H9 (cell line): Measurements from ENCODE around the gene ATP1B2. TPM values are rescaled to one million over a fixed set of nuclear protein-coding genes. Genes with fewer than 3 reads are reported as not detected.

Experiments
- DNase-seq: peaks from one replicate; pipeline ENCODE4 v3.0.0-alpha.2; 2017
- H2AFZ ChIP-seq: one replicate; pipeline ENCODE4 v1.6.1; 2013; ENCODE audit warnings: mild to moderate bottlenecking, low read length, control low read depth, moderate library complexity
- H2AK5ac ChIP-seq: 2 replicates; pipeline ENCODE4 v1.6.1; 2013; ENCODE audit warnings: low read length, control low read depth, mixed read lengths; ENCODE audit not compliant: insufficient read length
- H2BK120ac ChIP-seq: one replicate; pipeline ENCODE4 v1.6.1; 2013; ENCODE audit warnings: low read depth, mild to moderate bottlenecking, low read length, control low read depth, inconsistent platforms; ENCODE audit not compliant: poor library complexity, severe bottlenecking
- H2BK12ac ChIP-seq: 2 replicates; pipeline ENCODE4 v1.6.1; 2013; ENCODE audit warnings: low read length, control low read depth, mixed read lengths, low read depth; ENCODE audit not compliant: insufficient read length
- H2BK15ac ChIP-seq: 2 replicates; pipeline ENCODE4 v1.6.1; 2013; ENCODE audit warnings: low read depth, low read length, control low read depth
- H2BK20ac ChIP-seq: one replicate; pipeline ENCODE4 v1.6.1; 2013; ENCODE audit warnings: low read depth, mild to moderate bottlenecking, low read length, control low read depth, inconsistent platforms; ENCODE audit not compliant: poor library complexity, severe bottlenecking
- H2BK5ac ChIP-seq: 2 replicates; pipeline ENCODE4 v1.6.1; 2013; ENCODE audit warnings: low read length, control low read depth, mixed read lengths; ENCODE audit not compliant: insufficient read length
- H3K14ac ChIP-seq: 2 replicates; pipeline ENCODE4 v1.6.1; 2013; ENCODE audit warnings: low read length, control low read depth; ENCODE audit not compliant: insufficient read depth
- H3K18ac ChIP-seq: 2 replicates; pipeline ENCODE4 v1.6.1; 2013; ENCODE audit warnings: low read depth, mild to moderate bottlenecking, mixed read lengths, low read length, control low read depth; ENCODE audit not compliant: insufficient read length
- H3K23ac ChIP-seq: 2 replicates; pipeline ENCODE4 v1.6.1; 2013; ENCODE audit warnings: low read length, control low read depth, mixed read lengths, low read depth; ENCODE audit not compliant: insufficient read length
- H3K23me2 ChIP-seq: 2 replicates; pipeline ENCODE4 v1.6.1; 2013; ENCODE audit warnings: low read depth, mild to moderate bottlenecking, mixed read lengths, low read length, control low read depth; ENCODE audit not compliant: insufficient read length, poor library complexity, severe bottlenecking
- H3K27ac ChIP-seq: 2 replicates; pipeline ENCODE4 v1.5.1; 2013; ENCODE audit warnings: low read length, control low read depth, mixed read lengths, low read depth; ENCODE audit not compliant: insufficient read length
- H3K27me3 ChIP-seq: 2 replicates; pipeline ENCODE4 v1.6.1; 2013; ENCODE audit warnings: low read length, control low read depth, inconsistent platforms; ENCODE audit not compliant: insufficient read depth
- H3K4ac ChIP-seq: 2 replicates; pipeline ENCODE4 v1.6.1; 2013; ENCODE audit warnings: low read depth, mild to moderate bottlenecking, control low read depth, inconsistent platforms, low read length, moderate library complexity
- H3K4me1 ChIP-seq: 2 replicates; pipeline ENCODE4 v1.6.1; 2013; ENCODE audit warnings: low read length, control low read depth, inconsistent platforms; ENCODE audit not compliant: insufficient read depth
- H3K4me2 ChIP-seq: 2 replicates; pipeline ENCODE4 v1.6.1; 2013; ENCODE audit warnings: low read length, control low read depth, mixed read lengths; ENCODE audit not compliant: insufficient read length, insufficient read depth
- H3K56ac ChIP-seq: 2 replicates; pipeline ENCODE4 v1.6.1; 2013; ENCODE audit warnings: low read depth, mild to moderate bottlenecking, mixed read lengths, low read length, control low read depth; ENCODE audit not compliant: insufficient read length
- H3K79me1 ChIP-seq: 2 replicates; pipeline ENCODE4 v1.6.1; 2013; ENCODE audit warnings: low read depth, mild to moderate bottlenecking, moderate library complexity, low read length, control low read depth, inconsistent platforms; ENCODE audit not compliant: insufficient read depth, poor library complexity, severe bottlenecking
- H3K79me2 ChIP-seq: 2 replicates; pipeline ENCODE4 v1.6.1; 2013; ENCODE audit warnings: low read length, control low read depth, inconsistent platforms; ENCODE audit not compliant: insufficient read depth
- H3K9ac ChIP-seq: 2 replicates; pipeline ENCODE4 v1.6.1; 2013; ENCODE audit warnings: low read length, control low read depth, mixed read lengths; ENCODE audit not compliant: insufficient read length; ENCODE audit errors: extremely low read depth
- H3K9me3 ChIP-seq: one replicate; pipeline ENCODE4 v1.6.1; 2013; ENCODE audit warnings: low read depth, low read length, inconsistent platforms; ENCODE audit not compliant: control insufficient read depth
- H3T11ph ChIP-seq: one replicate; pipeline ENCODE4 v1.6.1; 2013; ENCODE audit warnings: mild to moderate bottlenecking, low read length, control low read depth, inconsistent platforms
- H4K20me1 ChIP-seq: one replicate; pipeline ENCODE4 v1.6.1; 2013; ENCODE audit not compliant: control insufficient read depth, insufficient read length, insufficient read depth
- H4K5ac ChIP-seq: 2 replicates; pipeline ENCODE4 v1.6.1; 2013; ENCODE audit warnings: low read depth, mild to moderate bottlenecking, mixed read lengths, low read length, control low read depth; ENCODE audit not compliant: insufficient read length
- H4K8ac ChIP-seq: replicated peaks from 2 replicates; pipeline ENCODE4 v1.6.1; 2013; ENCODE audit warnings: low read length, control low read depth, mixed read lengths, low read depth; ENCODE audit not compliant: insufficient read length
- H4K91ac ChIP-seq: 2 replicates; pipeline ENCODE4 v1.6.1; 2013; ENCODE audit warnings: low read depth, mild to moderate bottlenecking, moderate library complexity, mixed read lengths, low read length, control low read depth; ENCODE audit not compliant: insufficient read length
- H3K27ac Mint-ChIP-seq, 3 experiments: 2 replicates in 2 of 3; 3 replicates in 1 of 3; pipeline ENCODE4 v1.8.0; 2020 to 2021; ENCODE audit warnings: mixed read lengths in 3 of 3, mild to moderate bottlenecking in 1 of 3, moderate library complexity in 1 of 3
- H3K27me3 Mint-ChIP-seq: 2 replicates; pipeline ENCODE4 v1.8.0; 2021; ENCODE audit warnings: low read depth, mild to moderate bottlenecking, moderate library complexity, mixed read lengths
- H3K36me3 Mint-ChIP-seq, 3 experiments: 2 replicates in 2 of 3; 3 replicates in 1 of 3; pipeline ENCODE4 v1.8.0; 2020 to 2021; ENCODE audit warnings: low read depth in 3 of 3, mixed read lengths in 3 of 3; ENCODE audit not compliant: insufficient read depth in 1 of 3
- H3K4me1 Mint-ChIP-seq, 2 experiments: 2 replicates each; pipeline ENCODE4 v1.8.0; 2020; ENCODE audit warnings: mixed read lengths in 2 of 2
- H3K4me3 Mint-ChIP-seq, 2 experiments: 2 replicates in 1 of 2; 3 replicates in 1 of 2; pipeline ENCODE4 v1.8.0; 2020 to 2021; ENCODE audit warnings: mild to moderate bottlenecking in 2 of 2, mixed read lengths in 2 of 2, moderate library complexity in 1 of 2
- H3K9me3 Mint-ChIP-seq, 2 experiments: 2 replicates in 1 of 2; 3 replicates in 1 of 2; pipeline ENCODE4 v1.8.0; 2020; ENCODE audit warnings: mild to moderate bottlenecking in 2 of 2, mixed read lengths in 2 of 2, moderate library complexity in 1 of 2
- CTCF ChIP-seq: fragments of 200-600 bp; sonication (generic); conservative IDR thresholded peaks from 3 replicates; pipeline ENCODE4 v1.8.0; 2021; ENCODE audit warnings: antibody characterized with exemption, mild to moderate bottlenecking
- WGBS: extraction: QIAGEN DNeasy Blood & Tissue Kit; methylation state at CpG from one replicate; pipeline ENCODE4 v1.1.7; 2013; ENCODE audit warnings: missing lambda C conversion rate, low lambda C conversion rate, mixed read lengths; ENCODE audit not compliant: insufficient read length; ENCODE audit errors: extremely low coverage; 5-methylcytosine and 5-hydroxymethylcytosine counted together
- total RNA-seq: library from RNA; stranded (reverse); gene quantifications from 2 replicates; pipeline ENCODE4 v1.2.1, GENCODE V29; 2021

ATP1B2 gene
- total RNA-seq, 1 experiment from 2014 or later, result 16.2 TPM

- Histone ChIP-seq H2BK5ac (no peak overlapping the region), H4K8ac (no peak overlapping the region), H3K27ac (no peak overlapping the region), H3K4me2 (peak overlapping the region; percentile 80), H3K79me1 (no peaks in the 10 kb centered on the region), H4K5ac (no peak overlapping the region), H3K23me2 (peaks cover 18% of the 10 kb centered on the region), H2BK20ac (no peak overlapping the region), H3K23ac (no peak overlapping the region), H3K9me3 (no peaks in the 10 kb centered on the region), H2BK120ac (no peak overlapping the region), H4K20me1 (no peaks in the 10 kb centered on the region), H3K18ac (no peak overlapping the region), H2BK15ac (no peak overlapping the region; the same call in 1 of the 2 replicates), H4K91ac (no peak overlapping the region), H2AK5ac (no peak overlapping the region), H2BK12ac (no peak overlapping the region), H3K9ac (peak overlapping the region; percentile 19), H3K79me2 (no peaks in the 10 kb centered on the region), H3K4me1 (no peaks in the 10 kb centered on the region; the same call in 1 of the 2 replicates), H3T11ph (no peak overlapping the region), H2AFZ (no peak overlapping the region), H3K56ac (no peak overlapping the region), H3K14ac (no peak overlapping the region; the same call in 1 of the 2 replicates), H3K27me3 (no peaks in the 10 kb centered on the region; the same call in 1 of the 2 replicates), H3K4ac (no peak overlapping the region)
- Mint-ChIP-seq H3K9me3 (no peaks in the 10 kb centered on the region), H3K36me3 (peaks cover 3 to 16% (median 13%) of the 10 kb centered on the region in 3 experiments; a peak in 6 of 7 replicates), H3K27me3 (peaks cover 31% of the 10 kb centered on the region), H3K4me1 (peaks cover 31 to 35% of the 10 kb centered on the region in 2 experiments), H3K4me3 (peak overlapping the region; percentile 75 to 87), H3K27ac (no peak overlapping the region)
- DNase-seq, result peak; percentile 69
- no CpG with 5 or more reads among the region's 50 CpGs for WGBS
- TF ChIP-seq CTCF, result no peak
These were observed 54.8 kb downstream of the ATP1B2 start for GRCh38 chr17:7705269-7706255.
